HepG2 (cell line): ENCODE data around the gene RAC3. TPM values are rescaled to one million over a fixed set of nuclear protein-coding genes. Genes with fewer than 3 reads are reported as not detected.

Experiments
- ARNT ChIP-seq: fragments of 450-650 bp; IDR thresholded peaks from 2 replicates; pipeline ENCODE4 v1.6.1; 2017
- BHLHE40 ChIP-seq: IDR thresholded peaks from 2 replicates; pipeline ENCODE4 v1.6.1; 2011; ENCODE audit warnings: low read length, improper control_type of control experiment
- CAMTA2 ChIP-seq: sonication (generic); formaldehyde crosslinking; IDR thresholded peaks from 2 replicates; pipeline ENCODE4 v1.4.0; 2020; ENCODE audit warnings: mild to moderate bottlenecking, missing genetic modification reagents, borderline replicate concordance
- CHD4 ChIP-seq: fragments of 200-600 bp; sonication (generic); IDR thresholded peaks from 2 replicates; pipeline ENCODE4 v1.7.0; 2017; ENCODE audit warnings: mild to moderate bottlenecking, low read length, borderline replicate concordance
- HNRNPH1 ChIP-seq: fragments of 200-400 bp; formaldehyde crosslinking; optimal IDR thresholded peaks from 2 replicates; pipeline ENCODE3; 2017; ENCODE audit warnings: mild to moderate bottlenecking, low read depth, low read length
- MLLT10 ChIP-seq: sonication (generic); formaldehyde crosslinking; IDR thresholded peaks from 2 replicates; pipeline ENCODE4 v1.4.0; 2020; ENCODE audit warnings: missing genetic modification reagents
- MXD3 ChIP-seq: IDR thresholded peaks from 2 replicates; pipeline ENCODE4 v1.6.1; 2016; ENCODE audit warnings: mild to moderate bottlenecking, missing biosample characterization, missing genetic modification reagents
- NFYB ChIP-seq: sonication (generic); formaldehyde crosslinking; IDR thresholded peaks from 2 replicates; pipeline ENCODE4 v1.4.0; 2020; ENCODE audit warnings: missing genetic modification reagents
- PATZ1 ChIP-seq: sonication (generic); formaldehyde crosslinking; IDR thresholded peaks from 2 replicates; pipeline ENCODE4 v1.4.0; 2020; ENCODE audit warnings: missing genetic modification reagents
- PRPF4 ChIP-seq: fragments of 200-400 bp; formaldehyde crosslinking; IDR thresholded peaks from 2 replicates; pipeline ENCODE4 v1.6.1; 2016; ENCODE audit warnings: low read length, low read depth; ENCODE audit not compliant: poor library complexity, severe bottlenecking
- RBM39 ChIP-seq: fragments of 200-400 bp; formaldehyde crosslinking; IDR thresholded peaks from one replicate; pipeline ENCODE4 v1.6.1; 2018; ENCODE audit warnings: antibody characterized with exemption, mild to moderate bottlenecking, low read depth, low read length; ENCODE audit not compliant: poor library complexity, severe bottlenecking
- REXO4 ChIP-seq: sonication (generic); formaldehyde crosslinking; IDR thresholded peaks from 2 replicates; pipeline ENCODE4 v1.8.0; 2022; ENCODE audit warnings: missing genetic modification reagents, mild to moderate bottlenecking, borderline replicate concordance
- RORA ChIP-seq: sonication (generic); formaldehyde crosslinking; IDR thresholded peaks from 2 replicates; pipeline ENCODE4 v1.5.0; 2020; ENCODE audit warnings: mild to moderate bottlenecking, missing genetic modification reagents, moderate library complexity
- SIN3B ChIP-seq: fragments of 150-350 bp; IDR thresholded peaks from 2 replicates; pipeline ENCODE4 v1.6.1; 2014; ENCODE audit warnings: low read length
- SIX1 ChIP-seq: sonication (generic); formaldehyde crosslinking; IDR thresholded peaks from 2 replicates; pipeline ENCODE4 v1.4.0; 2020; ENCODE audit warnings: missing genetic modification reagents, borderline replicate concordance
- ZFAT ChIP-seq: sonication (generic); formaldehyde crosslinking; conservative IDR thresholded peaks from 2 replicates; pipeline ENCODE4 v1.8.1; 2023; ENCODE audit warnings: missing genetic modification reagents, inconsistent platforms
- ZFX ChIP-seq: sonication (generic); formaldehyde crosslinking; IDR thresholded peaks from 2 replicates; pipeline ENCODE4 v1.4.0; 2020; ENCODE audit warnings: mild to moderate bottlenecking, low read depth, missing genetic modification reagents, moderate library complexity
- ZNF180 ChIP-seq: sonication (generic); formaldehyde crosslinking; IDR thresholded peaks from 2 replicates; pipeline ENCODE4 v1.4.0; 2020; ENCODE audit warnings: low read depth, missing genetic modification reagents, borderline replicate concordance
- ZNF570 ChIP-seq: sonication (generic); formaldehyde crosslinking; IDR thresholded peaks from 2 replicates; pipeline ENCODE4 v1.4.0; 2020; ENCODE audit warnings: mild to moderate bottlenecking, missing genetic modification reagents, borderline replicate concordance
- polyA plus RNA-seq, 8 experiments: library from polyadenylated mRNA; depleted of rRNA in 3 of 8; stranded (reverse) in 7 of 8; unstranded in 1 of 8; fragments of >200 nt; fragmentation: Illumina TruSeq in 4 of 8; extraction: Trizol in 4 of 8; gene quantifications; 2 replicates each; pipeline versions ENCODE4 v1.2.1 to v1.2.3, GENCODE V29; 2011 to 2016; ENCODE audit warnings: low read depth in 4 of 8, missing spikeins in 1 of 8, mixed read lengths in 1 of 8; ENCODE audit not compliant: insufficient read depth in 1 of 8
- total RNA-seq, 5 experiments: library from RNA; depleted of rRNA; stranded (reverse); fragments of >200 nt; fragmentation: Illumina TruSeq; extraction: Trizol; gene quantifications; 2 replicates each; pipeline ENCODE4 v1.2.3, GENCODE V29; 2016; ENCODE audit warnings: low read depth in 1 of 5
- TF ChIP-seq, protein P1 (sequence below): IDR thresholded peaks from 2 replicates; pipeline ENCODE4 v1.6.1; 2016; ENCODE audit warnings: missing genetic modification reagents, missing compliant biosample characterization
- TF ChIP-seq, protein P2 (sequence below): sonication (generic); formaldehyde crosslinking; IDR thresholded peaks from 2 replicates; pipeline ENCODE4 v1.5.0; 2020; ENCODE audit warnings: mild to moderate bottlenecking, missing genetic modification reagents

The RAC3 gene
- total and polyA plus RNA-seq, 2 of the 13 experiments (the other 11 are each of a cell fraction or from before 2014, with no cell fraction given), result 10.5 to 21.3 TPM

GRCh38 chr17:82008258-82008940 is 23.1 kb upstream of the RAC3 start (continued):
- TF ChIP-seq NFYB, result no peak
- no peak for TF ChIP-seq MLLT10 (CRISPR knock-in tag)
- peak; percentile 48 for TF ChIP-seq PRPF4
- TF ChIP-seq, protein P1, sequence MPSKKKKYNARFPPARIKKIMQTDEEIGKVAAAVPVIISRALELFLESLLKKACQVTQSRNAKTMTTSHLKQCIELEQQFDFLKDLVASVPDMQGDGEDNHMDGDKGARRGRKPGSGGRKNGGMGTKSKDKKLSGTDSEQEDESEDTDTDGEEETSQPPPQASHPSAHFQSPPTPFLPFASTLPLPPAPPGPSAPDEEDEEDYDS, result no peak
- no peak for TF ChIP-seq ARNT
- no peak for TF ChIP-seq ZNF570
- TF ChIP-seq BHLHE40, result no peak
- no peak for TF ChIP-seq ZFAT
- 0 out of 2 replicates have a peak, but pooled peaks have one; percentile 10 for TF ChIP-seq PATZ1 (CRISPR knock-in tag)
- TF ChIP-seq ZNF180 (CRISPR knock-in tag), result no peak
- TF ChIP-seq CHD4, result no peak
- no peak for TF ChIP-seq CAMTA2 (CRISPR knock-in tag)
- no peak for TF ChIP-seq RBM39
- no peak for TF ChIP-seq HNRNPH1
- no peak for TF ChIP-seq SIN3B
- TF ChIP-seq MXD3, result no peak
- TF ChIP-seq, protein P2, sequence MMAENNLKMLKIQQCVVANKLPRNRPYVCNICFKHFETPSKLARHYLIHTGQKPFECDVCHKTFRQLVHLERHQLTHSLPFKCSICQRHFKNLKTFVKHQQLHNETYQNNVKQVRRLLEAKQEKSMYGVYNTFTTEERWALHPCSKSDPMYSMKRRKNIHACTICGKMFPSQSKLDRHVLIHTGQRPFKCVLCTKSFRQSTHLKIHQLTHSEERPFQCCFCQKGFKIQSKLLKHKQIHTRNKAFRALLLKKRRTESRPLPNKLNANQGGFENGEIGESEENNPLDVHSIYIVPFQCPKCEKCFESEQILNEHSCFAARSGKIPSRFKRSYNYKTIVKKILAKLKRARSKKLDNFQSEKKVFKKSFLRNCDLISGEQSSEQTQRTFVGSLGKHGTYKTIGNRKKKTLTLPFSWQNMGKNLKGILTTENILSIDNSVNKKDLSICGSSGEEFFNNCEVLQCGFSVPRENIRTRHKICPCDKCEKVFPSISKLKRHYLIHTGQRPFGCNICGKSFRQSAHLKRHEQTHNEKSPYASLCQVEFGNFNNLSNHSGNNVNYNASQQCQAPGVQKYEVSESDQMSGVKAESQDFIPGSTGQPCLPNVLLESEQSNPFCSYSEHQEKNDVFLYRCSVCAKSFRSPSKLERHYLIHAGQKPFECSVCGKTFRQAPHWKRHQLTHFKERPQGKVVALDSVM, result no peak
- TF ChIP-seq RORA (CRISPR knock-in tag), result no peak
- TF ChIP-seq ZFX (CRISPR knock-in tag), result no peak
- TF ChIP-seq REXO4, result no peak
- TF ChIP-seq SIX1 (CRISPR knock-in tag), result no peak
